ENCODE measurements around the gene HIVEP3.

The HIVEP3 gene

GRCh38 chr1:41670217-41670957 is 248.3 kb downstream of the HIVEP3 start:
- Histone ChIP-seq H3K27me3 (ENCODE audit: control insufficient read depth, insufficient read depth, low read length) (no peaks in the 10 kb centered on the region), H3K9ac (ENCODE audit: low read length) (no peak overlapping the region), H3K36me3 (ENCODE audit: control insufficient read depth, insufficient read depth, low read length) (no peaks in the 10 kb centered on the region), H3K9me3 (ENCODE audit: control insufficient read depth, low read length) (no peaks in the 10 kb centered on the region), H3K4me1 (ENCODE audit: control insufficient read depth, insufficient read depth, low read length) (peaks cover 15% of the 10 kb centered on the region), H3K4me3 (ENCODE audit: low read length) (no peak overlapping the region)

GRCh38 chr1:41668967-41669366 is 249.8 kb downstream of the HIVEP3 start:
- Histone ChIP-seq H3K27me3 (ENCODE audit: control insufficient read depth, insufficient read depth, low read length) (no peaks in the 10 kb centered on the region), H3K36me3 (ENCODE audit: control insufficient read depth, insufficient read depth, low read length) (no peaks in the 10 kb centered on the region), H3K4me3 (ENCODE audit: low read length) (no peak overlapping the region), H3K9ac (ENCODE audit: low read length) (no peak overlapping the region), H3K4me1 (ENCODE audit: control insufficient read depth, insufficient read depth, low read length) (peaks cover 15% of the 10 kb centered on the region), H3K9me3 (ENCODE audit: control insufficient read depth, low read length) (no peaks in the 10 kb centered on the region)

GRCh38 chr1:41668054-41668660 is 250.6 kb downstream of the HIVEP3 start:
- Histone ChIP-seq H3K4me1 (ENCODE audit: control insufficient read depth, insufficient read depth, low read length) (peaks cover 12% of the 10 kb centered on the region), H3K27me3 (ENCODE audit: control insufficient read depth, insufficient read depth, low read length) (no peaks in the 10 kb centered on the region), H3K9ac (ENCODE audit: low read length) (no peak overlapping the region), H3K36me3 (ENCODE audit: control insufficient read depth, insufficient read depth, low read length) (no peaks in the 10 kb centered on the region), H3K4me3 (ENCODE audit: low read length) (no peak overlapping the region), H3K9me3 (ENCODE audit: control insufficient read depth, low read length) (no peaks in the 10 kb centered on the region)

- no peaks in the 10 kb centered on the region for H3K36me3 ChIP-seq (ENCODE audit: control insufficient read depth, insufficient read depth, low read length)
- H3K9ac ChIP-seq (ENCODE audit: low read length), result no peak overlapping the region
- peaks cover 2% of the 10 kb centered on the region for H3K4me1 ChIP-seq (ENCODE audit: control insufficient read depth, insufficient read depth, low read length)
- H3K9me3 ChIP-seq (ENCODE audit: control insufficient read depth, low read length), result no peaks in the 10 kb centered on the region
- no peaks in the 10 kb centered on the region for H3K27me3 ChIP-seq (ENCODE audit: control insufficient read depth, insufficient read depth, low read length)
- H3K4me3 ChIP-seq (ENCODE audit: low read length), result no peak overlapping the region
Observed at GRCh38 chr1:41666981-41667631, 251.6 kb downstream of the HIVEP3 start.

GRCh38 chr1:41665962-41666917 is 252.5 kb downstream of the HIVEP3 start:
- Histone ChIP-seq H3K4me1 (ENCODE audit: control insufficient read depth, insufficient read depth, low read length) (peaks cover 6% of the 10 kb centered on the region), H3K36me3 (ENCODE audit: control insufficient read depth, insufficient read depth, low read length) (no peaks in the 10 kb centered on the region), H3K4me3 (ENCODE audit: low read length) (no peak overlapping the region), H3K9ac (ENCODE audit: low read length) (no peak overlapping the region), H3K27me3 (ENCODE audit: control insufficient read depth, insufficient read depth, low read length) (peaks cover 5% of the 10 kb centered on the region), H3K9me3 (ENCODE audit: control insufficient read depth, low read length) (no peaks in the 10 kb centered on the region)

- Histone ChIP-seq H3K9ac (ENCODE audit: low read length) (no peak overlapping the region), H3K36me3 (ENCODE audit: control insufficient read depth, insufficient read depth, low read length) (no peaks in the 10 kb centered on the region), H3K27me3 (ENCODE audit: control insufficient read depth, insufficient read depth, low read length) (peaks cover 14% of the 10 kb centered on the region), H3K9me3 (ENCODE audit: control insufficient read depth, low read length) (no peaks in the 10 kb centered on the region), H3K4me1 (ENCODE audit: control insufficient read depth, insufficient read depth, low read length) (peaks cover 8% of the 10 kb centered on the region), H3K4me3 (ENCODE audit: low read length) (no peak overlapping the region)
Observed at GRCh38 chr1:41664861-41665640, 253.7 kb downstream of the HIVEP3 start.

GRCh38 chr1:41663671-41664400 is 254.9 kb downstream of the HIVEP3 start:
- Histone ChIP-seq H3K27me3 (ENCODE audit: control insufficient read depth, insufficient read depth, low read length) (peaks cover 14% of the 10 kb centered on the region), H3K9ac (ENCODE audit: low read length) (no peak overlapping the region), H3K9me3 (ENCODE audit: control insufficient read depth, low read length) (no peaks in the 10 kb centered on the region), H3K4me1 (ENCODE audit: control insufficient read depth, insufficient read depth, low read length) (peaks cover 8% of the 10 kb centered on the region), H3K4me3 (ENCODE audit: low read length) (no peak overlapping the region), H3K36me3 (ENCODE audit: control insufficient read depth, insufficient read depth, low read length) (no peaks in the 10 kb centered on the region)

- H3K9ac ChIP-seq (ENCODE audit: low read length), result peak overlapping the region; percentile 36
- peaks cover 14% of the 10 kb centered on the region for H3K27me3 ChIP-seq (ENCODE audit: control insufficient read depth, insufficient read depth, low read length)
- no peaks in the 10 kb centered on the region for H3K9me3 ChIP-seq (ENCODE audit: control insufficient read depth, low read length)
- peaks cover 8% of the 10 kb centered on the region for H3K4me1 ChIP-seq (ENCODE audit: control insufficient read depth, insufficient read depth, low read length)
- H3K4me3 ChIP-seq (ENCODE audit: low read length), result no peak overlapping the region
- no peaks in the 10 kb centered on the region for H3K36me3 ChIP-seq (ENCODE audit: control insufficient read depth, insufficient read depth, low read length)
Observed at GRCh38 chr1:41662765-41663437, 255.8 kb downstream of the HIVEP3 start.

- H3K4me1 ChIP-seq (ENCODE audit: control insufficient read depth, insufficient read depth, low read length), result peaks cover 8% of the 10 kb centered on the region
- no peaks in the 10 kb centered on the region for H3K9me3 ChIP-seq (ENCODE audit: control insufficient read depth, low read length)
- H3K27me3 ChIP-seq (ENCODE audit: control insufficient read depth, insufficient read depth, low read length), result peaks cover 14% of the 10 kb centered on the region
- no peak overlapping the region for H3K4me3 ChIP-seq (ENCODE audit: low read length)
- no peaks in the 10 kb centered on the region for H3K36me3 ChIP-seq (ENCODE audit: control insufficient read depth, insufficient read depth, low read length)
- H3K9ac ChIP-seq (ENCODE audit: low read length), result peak overlapping the region; percentile 36
Observed at GRCh38 chr1:41662061-41662764, 256.5 kb downstream of the HIVEP3 start.

GRCh38 chr1:41661428-41662060 is 257.2 kb downstream of the HIVEP3 start:
- peak overlapping the region; percentile 31 for H3K9ac ChIP-seq (ENCODE audit: low read length)
- peaks cover 14% of the 10 kb centered on the region for H3K27me3 ChIP-seq (ENCODE audit: control insufficient read depth, insufficient read depth, low read length)
- H3K36me3 ChIP-seq (ENCODE audit: control insufficient read depth, insufficient read depth, low read length), result no peaks in the 10 kb centered on the region
- peaks cover 8% of the 10 kb centered on the region for H3K4me1 ChIP-seq (ENCODE audit: control insufficient read depth, insufficient read depth, low read length)
- H3K9me3 ChIP-seq (ENCODE audit: control insufficient read depth, low read length), result no peaks in the 10 kb centered on the region
- peak overlapping the region; percentile 16 for H3K4me3 ChIP-seq (ENCODE audit: low read length)

Measured in mucosa of stomach (tissue), 1 donor.